Naive thymus-derived CD4-positive, alpha-beta T cell (primary cell): ENCODE data around the gene DPYSL4. TPM values are rescaled to one million over a fixed set of nuclear protein-coding genes. Genes with fewer than 3 reads are reported as not detected.

Experiments used
- ATAC-seq: fragments of 150-1000 bp; cut with Tn5 transposase; 2 replicates; pipeline ENCODE4 v1.10.0; 2021; ENCODE audit warnings: mild to moderate bottlenecking, moderate library complexity
- CTCF ChIA-PET: fragments of 350-600 bp; sonication (Branson Sonifier 250); formaldehyde crosslinking; loops from one replicate; lab custom pipeline; 2021; ENCODE audit warnings: antibody characterized with exemption; lab: Charles Lee
- POLR2A ChIA-PET: fragments of 350-600 bp; sonication (Branson Sonifier 250); formaldehyde crosslinking; loops from one replicate; lab custom pipeline; 2021; ENCODE audit warnings: antibody characterized with exemption, inconsistent platforms; lab: Charles Lee
- DNase-seq, 9 donors: peaks; one replicate each; pipeline versions ENCODE4 v3.0.0 to v3.0.0-alpha.2; 2020 to 2022; ENCODE audit warnings: mixed read lengths in 1 of 9
- H3K27ac ChIP-seq: one replicate; pipeline ENCODE4 v1.7.0; 2013; ENCODE audit warnings: mild to moderate bottlenecking, low read depth, low read length, moderate library complexity
- H3K27me3 ChIP-seq, 2 donors: one replicate each; pipeline ENCODE4 v1.7.0; 2013; ENCODE audit warnings: low read length in 2 of 2, mild to moderate bottlenecking in 2 of 2, moderate library complexity in 2 of 2; ENCODE audit not compliant: control insufficient read depth in 2 of 2, insufficient read depth in 2 of 2
- H3K36me3 ChIP-seq, 3 experiments: 1 replicate in 2 of 3; 2 replicates in 1 of 3; pipeline ENCODE4 v1.7.0; 2013; ENCODE audit warnings: low read length in 3 of 3, mild to moderate bottlenecking in 3 of 3, moderate library complexity in 1 of 3; ENCODE audit not compliant: insufficient read depth in 3 of 3, control insufficient read depth in 2 of 3
- H3K4me1 ChIP-seq, 2 donors: one replicate each; pipeline ENCODE4 v1.7.0; 2013; ENCODE audit warnings: low read length in 2 of 2, mild to moderate bottlenecking in 2 of 2, moderate library complexity in 1 of 2; ENCODE audit not compliant: control insufficient read depth in 2 of 2, insufficient read depth in 2 of 2
- H3K4me3 ChIP-seq: 2 replicates; pipeline ENCODE4 v1.7.0; 2013; ENCODE audit warnings: mild to moderate bottlenecking, low read length
- H3K9me3 ChIP-seq, 3 experiments: 1 replicate in 2 of 3; 2 replicates in 1 of 3; pipeline ENCODE4 v1.7.0; 2013; ENCODE audit warnings: low read length in 3 of 3; ENCODE audit not compliant: control insufficient read depth in 2 of 3
- H3K27ac Mint-ChIP-seq, 9 donors: one replicate each; pipeline ENCODE4 v1.8.0; 2020 to 2022; ENCODE audit warnings: mixed read lengths in 9 of 9, mild to moderate bottlenecking in 8 of 9, moderate library complexity in 5 of 9, inconsistent platforms in 2 of 9
- H3K27me3 Mint-ChIP-seq, 5 donors: one replicate each; pipeline ENCODE4 v1.8.0; 2021 to 2022; ENCODE audit warnings: mixed read lengths in 5 of 5, mild to moderate bottlenecking in 1 of 5
- H3K36me3 Mint-ChIP-seq, 5 donors: one replicate each; pipeline ENCODE4 v1.8.0; 2020 to 2022; ENCODE audit warnings: mixed read lengths in 5 of 5, mild to moderate bottlenecking in 3 of 5, inconsistent platforms in 1 of 5
- H3K4me1 Mint-ChIP-seq, 7 donors: one replicate each; pipeline ENCODE4 v1.8.0; 2020 to 2022; ENCODE audit warnings: mixed read lengths in 7 of 7, mild to moderate bottlenecking in 3 of 7, inconsistent platforms in 1 of 7
- H3K4me3 Mint-ChIP-seq, 10 donors: one replicate each; pipeline ENCODE4 v1.8.0; 2020 to 2022; ENCODE audit warnings: mild to moderate bottlenecking in 10 of 10, mixed read lengths in 10 of 10, moderate library complexity in 6 of 10, inconsistent platforms in 2 of 10
- H3K9me3 Mint-ChIP-seq, 11 donors: one replicate each; pipeline ENCODE4 v1.8.0; 2020 to 2022; ENCODE audit warnings: mixed read lengths in 11 of 11, mild to moderate bottlenecking in 4 of 11, inconsistent platforms in 1 of 11, moderate library complexity in 1 of 11
- intact Hi-C, 2 donors: fragments of 100-400 bp; cut with micrococcal nuclease; formaldehyde crosslinking; loops; one replicate each; pipeline ENCODE4 v1.15.1; 2023
- polyA plus RNA-seq, 2 donors: library from polyadenylated mRNA; unstranded; fragments of 300-500 nt; fragmentation: Illumina TruSeq; gene quantifications; one replicate each; pipeline ENCODE4 v1.2.3, GENCODE V29; 2021
- total RNA-seq, 6 experiments: library from RNA in 5 of 6; stranded (reverse) in 5 of 6; gene quantifications; 1 replicate in 5 of 6; 2 replicates in 1 of 6; pipeline ENCODE4 v1.2.3 and lab custom pipeline; 2021 to 2026

DPYSL4 gene
- total and polyA plus RNA-seq, 7 experiments from 2014 or later, result 0.35 to 60.0 (median 9.4) TPM

DNA sequence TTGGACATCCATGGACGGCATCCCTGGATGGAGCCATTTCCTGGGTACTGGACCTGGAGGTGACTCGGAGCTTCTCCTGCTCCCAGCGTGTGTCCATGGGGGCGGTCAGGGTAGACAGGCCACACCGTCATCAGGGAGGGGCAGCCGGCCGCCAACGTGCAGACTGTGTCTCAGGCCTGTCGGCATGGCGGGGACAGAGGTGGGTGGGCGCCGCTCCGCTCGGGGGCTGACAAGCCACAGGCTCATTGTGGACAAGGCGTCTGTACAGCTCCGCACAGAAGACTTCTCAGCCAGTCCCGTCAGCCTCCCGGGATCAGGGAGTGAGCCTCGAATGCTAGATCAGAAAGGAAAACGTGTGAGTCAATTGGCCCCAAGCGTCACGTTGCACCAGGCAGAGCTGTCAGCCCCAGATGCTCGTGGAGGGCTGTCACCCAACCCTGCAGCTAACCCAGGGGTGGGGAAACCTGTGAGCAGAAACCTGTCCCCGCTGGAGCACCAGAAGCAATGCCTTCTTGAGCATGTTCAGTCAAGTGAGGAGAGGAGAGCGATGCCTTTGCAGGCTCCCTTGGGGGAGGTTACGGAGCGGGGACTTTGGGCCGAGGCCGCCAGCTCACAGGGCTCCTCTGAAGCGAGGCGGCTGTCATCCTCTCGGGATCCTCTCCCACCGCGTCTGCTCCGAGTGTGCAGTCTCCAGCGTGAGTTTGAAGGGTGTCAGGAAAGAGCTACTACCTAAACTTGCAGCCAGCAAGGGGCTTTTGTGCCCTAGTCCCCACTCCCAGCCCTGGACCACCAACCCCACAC lies 16.0 kb upstream of the DPYSL4 start:
- intact Hi-C loops, result no loop called here
- ChIA-PET POLR2A (no interaction called here), CTCF (no interaction called here)
- no peaks in the 10 kb centered on the region for H3K36me3 ChIP-seq
- Mint-ChIP-seq H3K36me3 (peaks cover 0 to 4% (median 0%) of the 10 kb centered on the region in 5 donors), H3K27me3 (peaks cover 0 to 19% (median 0%) of the 10 kb centered on the region in 5 donors), H3K27ac (no peak overlapping the region), H3K9me3 (peaks cover 0 to 14% (median 0%) of the 10 kb centered on the region in 11 donors), H3K4me3 (no peak overlapping the region), H3K4me1 (peaks cover 6 to 30% (median 17%) of the 10 kb centered on the region in 7 donors)
- H3K27ac ChIP-seq, result no peak overlapping the region
- DNase-seq (no peak), ATAC-seq (no peak)
- no peaks in the 10 kb centered on the region for H3K9me3 ChIP-seq
- no peaks in the 10 kb centered on the region for H3K4me1 ChIP-seq
- no peaks in the 10 kb centered on the region for H3K27me3 ChIP-seq
- H3K4me3 ChIP-seq, result no peak overlapping the region

DNA sequence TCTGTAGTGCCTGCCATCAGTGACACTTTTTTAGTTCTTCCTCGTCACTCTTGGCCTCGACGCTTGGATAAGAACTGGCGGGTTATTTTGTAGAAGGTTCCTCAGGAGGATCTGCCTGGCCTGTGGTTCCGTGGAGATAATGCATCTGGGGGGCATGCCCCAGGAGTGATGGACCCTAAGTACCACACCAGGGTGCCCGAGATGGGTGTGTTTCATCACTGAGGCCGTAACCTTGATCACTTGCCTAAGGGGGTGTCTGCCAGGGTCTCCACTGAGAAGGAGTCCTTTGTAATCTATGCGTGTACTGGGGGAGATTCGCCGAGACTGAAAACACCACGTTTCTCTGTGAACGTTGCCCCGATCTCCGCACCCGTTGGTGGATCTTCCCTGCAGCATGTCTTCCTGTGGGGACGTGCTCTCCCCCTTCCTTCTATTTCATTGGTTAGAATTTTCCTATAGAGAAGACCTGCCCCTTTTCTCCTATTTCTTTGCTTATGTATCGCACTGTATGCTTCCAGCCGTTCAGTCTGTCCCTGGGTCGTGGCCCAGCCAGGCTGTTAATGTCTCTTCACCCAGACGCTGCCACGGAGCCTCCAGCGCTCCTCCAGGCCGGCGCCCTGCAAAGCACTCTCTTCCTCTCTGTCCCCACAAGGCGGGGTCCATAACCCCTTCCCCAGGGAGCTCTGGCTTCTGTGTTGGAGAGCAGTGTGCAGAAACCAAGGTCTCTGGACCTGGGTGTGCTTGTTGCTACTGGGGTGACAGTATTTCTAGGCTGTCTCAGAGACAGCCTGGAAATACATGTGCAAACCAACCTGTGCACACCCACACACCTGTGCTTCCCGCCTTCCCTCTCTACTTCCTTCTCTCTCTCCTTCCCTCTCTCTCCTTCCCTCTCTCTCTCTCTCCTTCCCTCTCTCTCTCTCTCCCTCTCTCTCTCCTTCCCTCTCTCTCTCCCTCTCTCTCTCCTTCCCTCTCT lies 14.4 kb upstream of the DPYSL4 start:
- POLR2A ChIA-PET, result no interaction called here
- Mint-ChIP-seq H3K4me3 (no peak overlapping the region), H3K4me1 (peaks cover 6 to 30% (median 15%) of the 10 kb centered on the region in 7 donors), H3K36me3 (peaks cover 0 to 4% (median 0%) of the 10 kb centered on the region in 5 donors), H3K27me3 (peaks cover 5 to 32% (median 12%) of the 10 kb centered on the region in 5 donors), H3K27ac (peak overlapping the region in 1 of 9 donors; percentile 55), H3K9me3 (peaks cover 0 to 14% (median 0%) of the 10 kb centered on the region in 11 donors)
- DNase-seq, result no peak
- CTCF ChIA-PET, result no interaction called here
- Histone ChIP-seq H3K4me3 (no peak overlapping the region), H3K27me3 (peaks cover 0 to 6% of the 10 kb centered on the region in 2 donors), H3K9me3 (no peaks in the 10 kb centered on the region), H3K4me1 (no peaks in the 10 kb centered on the region), H3K27ac (no peak overlapping the region), H3K36me3 (no peaks in the 10 kb centered on the region)
- intact Hi-C loops, result no loop called here
- ATAC-seq, result no peak

DNA sequence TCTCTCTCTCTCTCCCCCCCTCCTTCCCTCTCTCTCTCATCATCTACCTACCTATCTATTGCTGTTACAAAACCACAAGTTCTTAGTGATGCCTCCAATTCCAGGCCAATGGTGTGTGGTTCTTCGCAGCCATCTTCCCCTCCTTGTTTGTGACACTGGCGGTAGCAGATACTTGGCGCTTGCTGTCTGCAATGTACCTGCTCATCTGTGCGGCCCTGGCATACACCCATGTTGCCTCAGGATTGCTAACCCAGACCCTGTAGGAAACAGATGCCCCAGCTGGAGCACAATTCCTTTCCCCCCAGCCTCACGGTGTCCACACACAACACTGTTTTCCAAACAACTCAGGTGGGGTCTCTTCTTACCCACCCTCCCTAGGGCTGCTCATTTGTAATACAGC lies 13.6 kb upstream of the DPYSL4 start:
- Mint-ChIP-seq H3K27me3 (peaks cover 5 to 35% (median 20%) of the 10 kb centered on the region in 5 donors), H3K9me3 (peaks cover 0 to 14% (median 0%) of the 10 kb centered on the region in 11 donors), H3K4me1 (peaks cover 6 to 30% (median 15%) of the 10 kb centered on the region in 7 donors), H3K4me3 (peak overlapping the region in 3 of 10 donors; percentile 10 to 35 (median 11)), H3K27ac (peak overlapping the region in 7 of 9 donors; percentile 38 to 87 (median 75)), H3K36me3 (peaks cover 0 to 4% (median 0%) of the 10 kb centered on the region in 5 donors)
- Histone ChIP-seq H3K4me3 (no peak overlapping the region), H3K9me3 (no peaks in the 10 kb centered on the region), H3K36me3 (no peaks in the 10 kb centered on the region), H3K4me1 (no peaks in the 10 kb centered on the region), H3K27ac (no peak overlapping the region), H3K27me3 (peaks cover 0 to 7% of the 10 kb centered on the region in 2 donors)
- CTCF ChIA-PET, result no interaction called here
- POLR2A ChIA-PET, result no interaction called here
- DNase-seq, result no peak
- no peak for ATAC-seq
- intact Hi-C loops, result no loop called here

DNA sequence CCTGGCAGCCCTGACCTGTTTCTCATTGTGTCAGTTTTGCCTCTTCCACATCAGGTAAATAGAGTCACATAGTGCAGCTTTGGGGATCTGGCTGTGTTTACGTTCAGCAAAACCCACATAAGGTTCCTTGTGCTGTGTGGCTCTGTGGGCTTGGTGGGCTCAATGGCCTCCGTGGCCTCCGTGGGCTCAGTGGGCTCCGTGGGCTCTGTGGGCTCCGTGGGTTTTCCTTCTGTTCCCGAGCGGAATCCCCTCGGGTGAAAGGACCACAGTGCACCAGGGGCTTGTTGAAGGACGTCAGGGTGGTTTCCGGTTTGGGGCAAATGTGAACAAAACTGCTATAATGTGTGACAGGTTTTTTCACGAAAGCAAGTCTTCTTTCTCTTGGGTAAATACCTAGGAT lies 12.5 kb upstream of the DPYSL4 start:
- Mint-ChIP-seq H3K4me3 (no peak overlapping the region), H3K4me1 (peaks cover 6 to 35% (median 15%) of the 10 kb centered on the region in 7 donors), H3K9me3 (peaks cover 0 to 14% (median 0%) of the 10 kb centered on the region in 11 donors), H3K27ac (peak overlapping the region in 5 of 9 donors; percentile 7 to 62 (median 27)), H3K36me3 (peaks cover 0 to 4% (median 0%) of the 10 kb centered on the region in 5 donors), H3K27me3 (peaks cover 5 to 35% (median 20%) of the 10 kb centered on the region in 5 donors)
- Histone ChIP-seq H3K27me3 (peaks cover 0 to 7% of the 10 kb centered on the region in 2 donors), H3K9me3 (no peaks in the 10 kb centered on the region), H3K4me3 (no peak overlapping the region), H3K4me1 (no peaks in the 10 kb centered on the region), H3K27ac (no peak overlapping the region), H3K36me3 (no peaks in the 10 kb centered on the region)
- POLR2A ChIA-PET, result no interaction called here
- CTCF ChIA-PET, result no interaction called here
- DNase-seq (no peak), ATAC-seq (no peak)
- intact Hi-C loops, result no loop called here

DNA sequence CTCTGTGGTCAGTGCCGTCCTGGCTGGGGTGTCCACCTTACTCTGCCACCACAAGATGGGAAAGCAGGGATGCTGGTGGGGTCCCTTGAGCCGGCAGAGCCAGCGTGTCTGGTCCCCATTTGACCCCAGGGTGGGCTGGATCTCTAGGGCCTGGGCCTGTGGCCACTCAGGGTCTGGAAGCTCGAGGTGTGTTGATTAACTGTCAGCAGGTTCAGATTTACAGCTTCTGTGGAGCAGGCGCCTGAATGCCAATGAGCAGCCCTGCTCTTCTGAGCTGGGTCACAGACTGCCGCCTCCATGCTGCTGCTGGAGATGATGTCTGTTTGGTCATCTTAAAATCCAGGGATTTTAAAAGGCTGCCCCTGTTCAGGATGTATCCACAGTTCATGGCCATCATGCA lies 11.3 kb upstream of the DPYSL4 start:
- peaks cover 0 to 4% (median 0%) of the 10 kb centered on the region in 5 donors for H3K36me3 Mint-ChIP-seq
- no peaks in the 10 kb centered on the region for H3K36me3 ChIP-seq
- H3K27ac Mint-ChIP-seq, result peak overlapping the region in 1 of 9 donors; percentile 63
- H3K4me1 Mint-ChIP-seq, result peaks cover 6 to 41% (median 15%) of the 10 kb centered on the region in 7 donors
- no peaks in the 10 kb centered on the region for H3K9me3 ChIP-seq
- POLR2A ChIA-PET, result no interaction called here
- ATAC-seq, result no peak
- H3K9me3 Mint-ChIP-seq, result peaks cover 0 to 14% (median 0%) of the 10 kb centered on the region in 11 donors
- intact Hi-C loops, result no loop called here
- peaks cover 0 to 7% of the 10 kb centered on the region in 2 donors for H3K4me1 ChIP-seq
- CTCF ChIA-PET, result no interaction called here
- no peak overlapping the region for H3K27ac ChIP-seq
- H3K27me3 ChIP-seq, result peaks cover 0 to 7% of the 10 kb centered on the region in 2 donors
- H3K27me3 Mint-ChIP-seq, result peaks cover 5 to 35% (median 20%) of the 10 kb centered on the region in 5 donors
- no peak for DNase-seq
- H3K4me3 Mint-ChIP-seq, result no peak overlapping the region
- no peak overlapping the region for H3K4me3 ChIP-seq

DNA sequence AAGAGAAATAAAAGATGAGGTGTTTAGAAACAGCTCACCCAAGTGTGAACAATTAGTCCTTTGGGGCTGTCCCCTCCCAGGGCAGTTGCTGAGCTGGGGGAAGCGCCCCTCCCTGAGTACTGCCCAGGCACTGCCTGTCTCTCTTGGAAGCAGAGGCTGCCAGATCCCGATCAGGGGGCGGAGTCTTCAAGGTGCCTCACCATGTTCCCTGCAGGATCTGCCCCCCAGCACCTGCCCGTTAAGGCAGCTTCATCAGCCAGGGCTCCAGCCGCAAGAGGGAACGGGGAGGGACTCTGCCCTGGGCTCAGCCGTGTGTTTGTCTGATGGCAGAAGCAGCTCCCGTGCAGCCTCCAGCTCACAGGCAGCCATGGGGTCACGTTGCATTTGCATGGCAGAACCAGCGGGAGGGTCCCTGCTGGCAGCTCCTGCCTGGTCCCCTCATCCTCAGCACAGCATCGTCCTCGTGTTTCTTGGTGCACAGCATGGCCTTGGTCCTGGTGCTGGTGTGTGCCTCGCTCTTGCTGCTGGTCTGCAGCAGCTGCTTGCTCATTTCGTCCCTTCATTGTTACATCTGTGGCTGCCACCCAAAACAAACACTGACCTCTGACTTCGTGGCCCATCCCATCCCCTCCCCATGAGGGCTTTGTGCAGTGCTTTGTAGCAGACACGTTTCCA lies 10.7 kb upstream of the DPYSL4 start:
- POLR2A ChIA-PET, result no interaction called here
- H3K36me3 Mint-ChIP-seq, result peaks cover 0 to 4% (median 0%) of the 10 kb centered on the region in 5 donors
- DNase-seq (no peak), ATAC-seq (no peak)
- H3K27ac Mint-ChIP-seq, result no peak overlapping the region
- H3K27me3 Mint-ChIP-seq, result peaks cover 5 to 35% (median 20%) of the 10 kb centered on the region in 5 donors
- H3K9me3 Mint-ChIP-seq, result peaks cover 0 to 14% (median 0%) of the 10 kb centered on the region in 11 donors
- Histone ChIP-seq H3K9me3 (no peaks in the 10 kb centered on the region), H3K27ac (no peak overlapping the region), H3K4me1 (peaks cover 0 to 7% of the 10 kb centered on the region in 2 donors), H3K4me3 (no peak overlapping the region), H3K36me3 (no peaks in the 10 kb centered on the region), H3K27me3 (peaks cover 0 to 7% of the 10 kb centered on the region in 2 donors)
- intact Hi-C loops, result no loop called here
- peaks cover 6 to 41% (median 17%) of the 10 kb centered on the region in 7 donors for H3K4me1 Mint-ChIP-seq
- CTCF ChIA-PET, result no interaction called here
- H3K4me3 Mint-ChIP-seq, result no peak overlapping the region
